Heart right ventricle (tissue), 16 donors: ENCODE measurements around the gene ACOXL. TPM values are rescaled to one million over a fixed set of nuclear protein-coding genes. Genes with fewer than 3 reads are reported as not detected.

Source experiments
- ATAC-seq, 8 donors: fragments of 200-7000 bp; cut with Tn5 transposase; one replicate each; pipeline ENCODE4 v1.9.1; 2020; ENCODE audit warnings: mild to moderate bottlenecking in 8 of 8, moderate library complexity in 8 of 8, moderate number of reproducible peaks in 1 of 8
- DNase-seq, 2 donors: peaks; one replicate each; pipeline ENCODE4 v3.0.0-alpha.2; 2020
- H3K27ac ChIP-seq, 10 donors: fragments of 200-600 bp; sonication (generic) in 2 of 10; one replicate each; pipeline versions ENCODE4 v1.5.0 to v1.8.0; 2020 to 2022; ENCODE audit warnings: mild to moderate bottlenecking in 3 of 10
- H3K27me3 ChIP-seq, 7 donors: fragments of 200-600 bp; one replicate each; pipeline ENCODE4 v1.8.0; 2021 to 2022; ENCODE audit warnings: mild to moderate bottlenecking in 2 of 7
- H3K36me3 ChIP-seq, 9 donors: fragments of 200-600 bp; sonication (generic) in 1 of 9; one replicate each; pipeline versions ENCODE4 v1.5.0 to v1.8.0; 2020 to 2022; ENCODE audit warnings: mild to moderate bottlenecking in 2 of 9
- H3K4me1 ChIP-seq, 9 donors: fragments of 200-600 bp; sonication (generic) in 1 of 9; one replicate each; pipeline versions ENCODE4 v1.5.0 to v1.8.0; 2020 to 2022; ENCODE audit warnings: mild to moderate bottlenecking in 4 of 9
- H3K4me3 ChIP-seq, 10 donors: fragments of 200-600 bp; sonication (generic) in 2 of 10; one replicate each; pipeline versions ENCODE4 v1.5.0 to v1.8.0; 2020 to 2022; ENCODE audit warnings: mild to moderate bottlenecking in 7 of 10, moderate library complexity in 2 of 10
- H3K9me3 ChIP-seq, 11 donors: fragments of 200-600 bp in 10 of 11; sonication (generic) in 2 of 11; one replicate each; pipeline versions ENCODE4 v1.5.0 to v1.8.0; 2013 to 2022; ENCODE audit warnings: mild to moderate bottlenecking in 2 of 11, control low read depth in 1 of 11, moderate library complexity in 1 of 11
- WGBS, 2 donors: extraction: QIAGEN DNeasy Blood & Tissue Kit; methylation state at CpG; one replicate each; pipeline ENCODE4 v1.1.7; 2013; ENCODE audit warnings: inconsistent platforms in 1 of 2; 5-methylcytosine and 5-hydroxymethylcytosine counted together
- intact Hi-C, 10 donors: fragments of 100-400 bp; cut with DNase I; formaldehyde crosslinking; loops; one replicate each; pipeline versions ENCODE4 v1.11.1 to v1.14.2; 2022
- polyA plus RNA-seq, 2 donors: library from polyadenylated mRNA; stranded (reverse); fragments of 200-250 nt; gene quantifications; one replicate each; pipeline ENCODE4 v1.2.3, GENCODE V29; 2013
- total RNA-seq, 10 donors: library from RNA; stranded (reverse); fragmentation: NEBNext Ultra II Directional in 3 of 10; extraction: Animal tissue kit (Norgen Biotek cat#: 25700) in 3 of 10; gene quantifications; one replicate each; pipeline versions ENCODE4 v1.2.1 to v1.2.4, GENCODE V29; 2021 to 2023
- TF ChIP-seq, protein P1 (sequence below), 9 donors: fragments of 200-600 bp; sonication (generic) in 2 of 9; IDR thresholded peaks; one replicate each; pipeline versions ENCODE4 v1.5.0 to v1.8.0; 2021 to 2022; ENCODE audit warnings: antibody characterized with exemption in 9 of 9, mild to moderate bottlenecking in 5 of 9, moderate library complexity in 1 of 9
- donor health status: Arrhythmogenic right ventricular cardiomyopathy.
- donor health status: ischemic (EF 13 %, LVEDD 7.1; RV severe dilation, severe dysfunction).
- donor health status: healthy with polysubstance abuse.
- donor health status: DM: no; HTN: yes; CAD: no.
- donor health status: DM: no; HTN: no; CAD: no.
- donor health status: ischemic (EF 25% LVEDD 6.9; RV normal size, moderate dysfunction).
- donor health status: ischemic (EF 25% LVEDD 5.7; RV mildly dilated, moderate dysfunction).
- donor health status: healthy.
- donor health status: DM: yes; HTN: yes; CAD: no.
- donor health status: Ischemic cardiomyopathy.
- donor health status: ischemic (EF 35%, LVEDD 5.7; RV mildly dilated, moderate dysfunction).
- donor health status: nonischemic (EF 11% LVEDD 7.7; RV severe dilation, severe dysfunction).
- donor health status: DM: yes; HTN: yes; CAD: no.
- donor health status: PGD.
- donor health status: ischemic (EF 29% LVEDD 5.4; RV normal size, mild dysfunction).
- donor health status: nonischemic (EF 23%, LVEDD 6.1; RV moderate dilation, normal function).

The ACOXL gene
- total and polyA plus RNA-seq, 12 donors, result not detected

DNA sequence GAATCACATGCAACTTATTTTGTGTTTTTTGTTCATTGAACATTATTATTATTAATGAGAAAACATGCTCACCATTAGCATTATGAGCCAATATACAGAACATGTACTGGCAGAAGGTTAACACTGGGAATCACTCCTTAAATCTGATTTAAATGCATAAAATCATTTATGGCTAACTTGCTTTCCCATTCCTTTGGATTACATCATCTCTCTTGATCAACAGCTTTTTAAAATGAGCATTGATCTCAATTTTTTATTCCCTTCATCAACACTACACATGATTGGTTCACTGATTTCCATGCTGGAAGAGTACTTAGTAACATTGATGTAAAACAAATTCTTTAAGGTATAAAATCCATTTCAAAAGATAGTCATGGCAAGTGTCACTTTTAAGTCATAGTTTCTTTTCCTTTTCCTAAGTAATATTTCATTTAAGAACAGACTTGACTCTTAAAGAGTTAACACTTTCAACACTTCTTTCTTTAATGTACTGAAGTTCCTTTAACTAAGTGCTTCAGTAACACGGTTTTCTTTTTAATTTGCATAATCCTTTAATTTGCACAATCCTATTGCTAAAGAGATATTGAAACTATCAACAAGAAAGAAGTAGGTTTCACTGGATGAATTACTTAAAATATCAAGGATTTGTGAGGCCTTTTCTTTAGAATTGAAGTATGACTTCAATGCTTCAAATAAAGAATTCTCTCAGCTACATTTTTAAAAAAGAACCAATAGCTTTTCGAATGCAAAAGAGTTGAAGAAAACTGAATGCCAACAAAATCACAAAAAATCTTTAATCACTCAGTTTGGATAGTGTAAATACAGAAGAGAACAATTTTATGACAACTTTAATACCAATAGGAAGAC, 29.6 kb upstream of the ACOXL start:
- no peaks in the 10 kb centered on the region for H3K9me3 ChIP-seq
- no peak overlapping the region for H3K4me3 ChIP-seq
- no peak for DNase-seq
- 60 to 65% methylated on average over 2 of the region's 2 CpGs for WGBS, 2 donors
- no peaks in the 10 kb centered on the region for H3K4me1 ChIP-seq
- no peak for ATAC-seq
- TF ChIP-seq, protein P1, sequence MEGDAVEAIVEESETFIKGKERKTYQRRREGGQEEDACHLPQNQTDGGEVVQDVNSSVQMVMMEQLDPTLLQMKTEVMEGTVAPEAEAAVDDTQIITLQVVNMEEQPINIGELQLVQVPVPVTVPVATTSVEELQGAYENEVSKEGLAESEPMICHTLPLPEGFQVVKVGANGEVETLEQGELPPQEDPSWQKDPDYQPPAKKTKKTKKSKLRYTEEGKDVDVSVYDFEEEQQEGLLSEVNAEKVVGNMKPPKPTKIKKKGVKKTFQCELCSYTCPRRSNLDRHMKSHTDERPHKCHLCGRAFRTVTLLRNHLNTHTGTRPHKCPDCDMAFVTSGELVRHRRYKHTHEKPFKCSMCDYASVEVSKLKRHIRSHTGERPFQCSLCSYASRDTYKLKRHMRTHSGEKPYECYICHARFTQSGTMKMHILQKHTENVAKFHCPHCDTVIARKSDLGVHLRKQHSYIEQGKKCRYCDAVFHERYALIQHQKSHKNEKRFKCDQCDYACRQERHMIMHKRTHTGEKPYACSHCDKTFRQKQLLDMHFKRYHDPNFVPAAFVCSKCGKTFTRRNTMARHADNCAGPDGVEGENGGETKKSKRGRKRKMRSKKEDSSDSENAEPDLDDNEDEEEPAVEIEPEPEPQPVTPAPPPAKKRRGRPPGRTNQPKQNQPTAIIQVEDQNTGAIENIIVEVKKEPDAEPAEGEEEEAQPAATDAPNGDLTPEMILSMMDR (IDR thresholded peaks at IDR 0.05), result no peak
- H3K27ac ChIP-seq, result no peak overlapping the region
- H3K36me3 ChIP-seq, result no peaks in the 10 kb centered on the region
- H3K27me3 ChIP-seq, result peaks cover 0 to 16% (median 0%) of the 10 kb centered on the region in 7 donors
- intact Hi-C loops, result no loop called here

- no peak for DNase-seq
- Histone ChIP-seq H3K27ac (no peak overlapping the region), H3K4me3 (no peak overlapping the region), H3K27me3 (peaks cover 0 to 38% (median 15%) of the 10 kb centered on the region in 7 donors), H3K36me3 (no peaks in the 10 kb centered on the region), H3K9me3 (no peaks in the 10 kb centered on the region), H3K4me1 (no peaks in the 10 kb centered on the region)
- no peak for ATAC-seq
- intact Hi-C loops, result no loop called here
- 73 to 75% methylated on average over 1 of the region's 1 CpG for whole genome bisulfite sequencing, 2 donors
- TF ChIP-seq, protein P1 (IDR thresholded peaks at IDR 0.05), result no peak
These were observed 24.9 kb upstream of the ACOXL start for GRCh38 chr2:110707386-110707965.

DNA sequence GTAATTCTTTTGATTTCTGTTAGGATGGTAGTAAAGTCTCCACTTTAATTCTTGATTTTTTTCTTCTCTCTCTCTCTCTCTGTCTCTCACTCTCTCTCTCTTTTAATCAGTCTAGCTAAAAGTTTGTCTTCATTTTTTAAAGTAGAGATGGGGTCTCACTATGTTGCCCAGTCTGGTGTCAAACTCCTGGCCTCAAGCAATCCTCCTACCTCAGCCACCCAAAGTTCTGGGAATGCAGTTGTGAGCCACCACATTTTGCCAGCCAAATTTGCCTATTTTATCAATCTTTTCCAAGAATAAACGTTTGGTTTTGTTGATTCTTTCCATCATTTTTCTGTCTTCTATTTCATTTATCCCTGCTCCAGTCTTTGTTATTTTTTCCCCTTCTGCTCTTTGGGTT, 23.9 kb upstream of the ACOXL start:
- no peaks in the 10 kb centered on the region for H3K36me3 ChIP-seq
- ATAC-seq, result no peak
- WGBS, 2 donors, result 32 to 43% methylated on average over 1 of the region's 1 CpG
- peaks cover 0 to 38% (median 15%) of the 10 kb centered on the region in 7 donors for H3K27me3 ChIP-seq
- H3K4me1 ChIP-seq, result no peaks in the 10 kb centered on the region
- intact Hi-C loops, result no loop called here
- H3K27ac ChIP-seq, result peak overlapping the region in 1 of 10 donors; percentile 50
- DNase-seq, result no peak
- no peak overlapping the region for H3K4me3 ChIP-seq
- TF ChIP-seq, protein P1 (IDR thresholded peaks at IDR 0.05), result no peak
- no peaks in the 10 kb centered on the region for H3K9me3 ChIP-seq

DNA sequence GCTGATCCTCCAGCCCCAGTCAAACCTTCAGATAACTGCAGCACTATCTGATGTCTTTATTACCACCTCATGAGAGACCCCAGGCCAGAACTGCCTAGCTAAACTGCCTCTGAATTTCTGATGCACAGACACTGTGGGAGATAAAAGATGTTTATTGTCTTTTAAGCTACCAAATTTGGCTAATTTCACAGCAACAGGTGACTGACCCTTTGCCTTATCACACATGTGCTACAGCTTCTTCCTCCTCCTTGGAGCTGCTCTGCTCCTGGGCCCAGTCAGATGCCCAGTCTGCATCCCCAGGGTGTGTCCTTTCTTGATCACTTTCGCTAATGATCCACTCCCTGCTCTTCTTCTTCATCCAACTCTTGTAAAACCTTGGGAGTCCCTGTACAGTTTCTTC, 19.6 kb upstream of the ACOXL start:
- Histone ChIP-seq H3K9me3 (no peaks in the 10 kb centered on the region), H3K27ac (no peak overlapping the region), H3K27me3 (peaks cover 0 to 25% (median 15%) of the 10 kb centered on the region in 7 donors), H3K4me3 (no peak overlapping the region), H3K4me1 (peaks cover 0 to 10% (median 7%) of the 10 kb centered on the region in 9 donors), H3K36me3 (no peaks in the 10 kb centered on the region)
- ATAC-seq (no peak), DNase-seq (no peak)
- 80 to 95% methylated on average over 1 of the region's 1 CpG for WGBS, 2 donors
- intact Hi-C loops, result no loop called here
- TF ChIP-seq, protein P1 (IDR thresholded peaks at IDR 0.05), result no peak
